ENCODE measurements around the gene PDE9A. TPM values are rescaled to one million over a fixed set of nuclear protein-coding genes. Genes with fewer than 3 reads are reported as not detected.

The PDE9A gene
- total RNA-seq, 1 donor from 2014 or later, result 12.3 TPM

- TF ChIP-seq CTCF (IDR thresholded peaks at IDR 0.05), result no peak
- peak overlapping the region; percentile 75 for H3K27ac Mint-ChIP-seq (ENCODE audit: unreplicated experiment)
- peak overlapping the region; percentile 29 for H3K4me3 Mint-ChIP-seq (ENCODE audit: unreplicated experiment)
- DNase-seq (ENCODE audit: extremely low spot score, unreplicated experiment), result no peak
- H3K36me3 Mint-ChIP-seq (ENCODE audit: unreplicated experiment), result no peaks in the 10 kb centered on the region
- H3K4me1 Mint-ChIP-seq (ENCODE audit: unreplicated experiment), result peaks cover 69% of the 10 kb centered on the region
- H3K27me3 Mint-ChIP-seq (ENCODE audit: unreplicated experiment), result peaks cover 10% of the 10 kb centered on the region
- H3K9me3 Mint-ChIP-seq (ENCODE audit: unreplicated experiment), result no peaks in the 10 kb centered on the region
Observed at GRCh38 chr21:42677339-42678321, 24.2 kb downstream of the PDE9A start.

GRCh38 chr21:42678618-42679295 is 25.3 kb downstream of the PDE9A start:
- peaks cover 57% of the 10 kb centered on the region for H3K4me1 Mint-ChIP-seq (ENCODE audit: unreplicated experiment)
- TF ChIP-seq CTCF (IDR thresholded peaks at IDR 0.05), result no peak
- H3K9me3 Mint-ChIP-seq (ENCODE audit: unreplicated experiment), result no peaks in the 10 kb centered on the region
- H3K36me3 Mint-ChIP-seq (ENCODE audit: unreplicated experiment), result no peaks in the 10 kb centered on the region
- peak overlapping the region; percentile 75 for H3K27ac Mint-ChIP-seq (ENCODE audit: unreplicated experiment)
- H3K27me3 Mint-ChIP-seq (ENCODE audit: unreplicated experiment), result peaks cover 13% of the 10 kb centered on the region
- no peak for DNase-seq (ENCODE audit: extremely low spot score, unreplicated experiment)
- H3K4me3 Mint-ChIP-seq (ENCODE audit: unreplicated experiment), result no peak overlapping the region

GRCh38 chr21:42679319-42680057 is 26.1 kb downstream of the PDE9A start:
- Mint-ChIP-seq H3K4me1 (ENCODE audit: unreplicated experiment) (peaks cover 56% of the 10 kb centered on the region), H3K36me3 (ENCODE audit: unreplicated experiment) (no peaks in the 10 kb centered on the region), H3K9me3 (ENCODE audit: unreplicated experiment) (no peaks in the 10 kb centered on the region), H3K4me3 (ENCODE audit: unreplicated experiment) (no peak overlapping the region), H3K27ac (ENCODE audit: unreplicated experiment) (no peak overlapping the region), H3K27me3 (ENCODE audit: unreplicated experiment) (peaks cover 13% of the 10 kb centered on the region)
- no peak for DNase-seq (ENCODE audit: extremely low spot score, unreplicated experiment)
- TF ChIP-seq CTCF (IDR thresholded peaks at IDR 0.05), result no peak

GRCh38 chr21:42680058-42680330 is 26.6 kb downstream of the PDE9A start:
- no peak for DNase-seq (ENCODE audit: extremely low spot score, unreplicated experiment)
- Mint-ChIP-seq H3K27ac (ENCODE audit: unreplicated experiment) (no peak overlapping the region), H3K4me1 (ENCODE audit: unreplicated experiment) (peaks cover 55% of the 10 kb centered on the region), H3K4me3 (ENCODE audit: unreplicated experiment) (no peak overlapping the region), H3K27me3 (ENCODE audit: unreplicated experiment) (peaks cover 13% of the 10 kb centered on the region), H3K36me3 (ENCODE audit: unreplicated experiment) (no peaks in the 10 kb centered on the region), H3K9me3 (ENCODE audit: unreplicated experiment) (no peaks in the 10 kb centered on the region)
- no peak for TF ChIP-seq CTCF (IDR thresholded peaks at IDR 0.05)
